Measurements from ENCODE around the gene GRP.

The GRP gene

GRCh38 chr18:59268721-59269562 lies 49.0 kb downstream of the GRP start:
- DNase-seq = peak; percentile 75 to 87

GRCh38 chr18:59269563-59270119 lies 49.7 kb downstream of the GRP start:
- no peak for DNase-seq

GRCh38 chr18:59270689-59271257 lies 50.8 kb downstream of the GRP start:
- no peak for DNase-seq

DNA sequence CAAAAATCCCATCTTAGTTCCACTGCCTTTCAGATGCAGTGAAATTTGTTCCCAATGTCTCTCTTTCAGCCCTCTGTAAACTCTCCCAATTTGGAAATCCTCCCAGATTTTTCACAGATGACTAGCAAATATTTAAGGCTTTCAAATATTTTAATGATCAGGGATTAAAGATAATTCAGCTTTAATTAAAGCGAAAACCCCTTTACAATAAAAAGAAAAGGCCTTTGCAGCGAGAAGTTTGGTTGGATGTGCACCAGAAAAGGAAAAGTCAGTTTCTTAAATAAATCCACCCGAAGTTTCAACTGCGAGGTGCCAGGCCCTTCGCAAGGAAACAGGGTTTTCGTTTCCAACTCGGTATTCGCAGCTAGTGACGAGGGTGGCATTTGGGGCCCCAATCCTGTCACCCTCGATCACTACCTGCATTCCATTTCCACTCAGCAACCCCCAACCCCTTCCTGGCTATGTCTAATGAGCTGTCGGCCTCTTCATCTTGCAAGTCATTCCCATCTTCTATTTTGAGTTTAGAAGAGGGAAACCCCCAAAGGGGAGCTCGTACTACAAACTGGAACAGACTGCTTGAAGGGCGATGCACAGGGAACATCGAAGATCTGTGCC lies 51.8 kb downstream of the GRP start:
- DNase-seq = no peak

- no peak for DNase-seq
These were observed 52.4 kb downstream of the GRP start for GRCh38 chr18:59272221-59272888.

DNA sequence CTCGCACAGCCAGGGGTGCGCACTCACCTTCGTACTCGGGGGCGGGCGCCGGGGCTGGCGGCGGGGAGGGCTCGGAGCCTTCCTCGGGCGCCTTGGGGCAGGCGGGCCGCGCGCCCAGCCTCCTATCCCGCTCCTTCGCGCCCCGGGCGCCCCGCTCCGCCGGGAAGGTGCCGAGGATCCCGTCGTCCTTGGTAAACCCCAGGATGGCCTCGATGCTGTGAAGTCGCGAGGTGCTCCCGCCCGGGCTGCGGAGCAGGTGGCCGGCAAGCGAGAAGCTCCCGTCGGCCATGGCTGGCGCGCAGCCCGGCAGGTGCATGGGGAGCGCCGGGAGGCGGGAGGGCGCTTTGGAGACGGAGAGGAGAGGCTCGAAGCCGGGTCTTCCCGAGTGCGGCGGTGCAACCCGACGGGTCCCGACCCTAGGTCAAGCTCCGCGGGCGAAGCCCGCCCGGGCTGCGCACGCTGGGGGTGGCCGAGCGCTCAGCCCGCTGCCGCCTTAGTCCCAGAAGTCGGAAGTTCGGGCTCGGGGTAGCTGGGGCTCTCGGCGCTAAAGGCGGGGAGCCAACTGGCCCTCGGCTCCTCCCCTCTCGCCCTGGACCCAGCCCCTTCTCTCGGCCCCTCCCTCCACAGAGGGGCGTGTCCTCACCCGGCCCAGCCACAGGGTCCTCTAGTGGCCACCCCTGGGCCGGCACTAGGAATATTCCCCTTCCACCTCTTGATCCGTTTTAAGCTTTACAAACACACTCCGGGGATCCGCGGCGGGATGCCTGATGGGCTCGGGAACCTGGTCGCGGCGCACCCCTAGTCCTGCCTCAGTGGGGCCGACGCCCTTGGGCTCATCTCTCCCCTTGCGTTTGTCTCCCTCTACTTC lies 53.2 kb downstream of the GRP start, which contains the start of gene RAX:
Gene RAX (minus strand): TSS at position 564 of the 868 bp plus-strand sequence. CDS start 248 bp downstream, at position 316.
- DNase-seq = peak in 1 of 2 experiments; percentile 32

- DNase-seq = no peak
These were observed 54.0 kb downstream of the GRP start for GRCh38 chr18:59273759-59274532.

- no peak for DNase-seq
These were observed 54.6 kb downstream of the GRP start for GRCh38 chr18:59274533-59274928.

GRCh38 chr18:59275406-59275949 lies 55.5 kb downstream of the GRP start:
- no peak for DNase-seq

GRCh38 chr18:59276047-59276446 lies 56.1 kb downstream of the GRP start:
- DNase-seq = no peak

- DNase-seq = no peak
These were observed 58.8 kb downstream of the GRP start for GRCh38 chr18:59278793-59279192.

GRCh38 chr18:59279193-59279592 lies 59.2 kb downstream of the GRP start:
- DNase-seq = no peak

GRCh38 chr18:59279722-59280121 lies 59.8 kb downstream of the GRP start:
- no peak for DNase-seq
